ENCODE results near the gene ACTN4.

DNA sequence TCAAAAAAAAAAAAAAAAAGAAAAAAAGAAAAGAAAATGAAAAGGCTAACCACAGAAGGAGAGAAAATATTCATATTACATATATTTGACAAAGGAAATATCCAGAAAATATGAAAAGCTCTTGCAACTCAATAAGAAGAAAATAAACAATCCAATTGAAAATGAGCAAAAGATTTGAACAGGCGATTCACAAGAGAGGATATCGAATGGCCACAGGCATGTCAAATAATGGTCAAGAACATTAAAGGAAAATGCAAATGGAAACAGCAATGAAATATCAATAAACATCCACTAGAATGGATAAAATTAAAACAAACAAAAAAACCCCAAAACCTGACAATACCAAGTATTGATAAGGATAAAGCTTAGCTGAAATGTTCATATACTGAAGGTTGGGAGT, 117.8 kb downstream of the ACTN4 start:
- TF ChIP-seq POLR2A (IDR thresholded peaks at IDR 0.05), result no peak
- TF ChIP-seq, protein P1, sequence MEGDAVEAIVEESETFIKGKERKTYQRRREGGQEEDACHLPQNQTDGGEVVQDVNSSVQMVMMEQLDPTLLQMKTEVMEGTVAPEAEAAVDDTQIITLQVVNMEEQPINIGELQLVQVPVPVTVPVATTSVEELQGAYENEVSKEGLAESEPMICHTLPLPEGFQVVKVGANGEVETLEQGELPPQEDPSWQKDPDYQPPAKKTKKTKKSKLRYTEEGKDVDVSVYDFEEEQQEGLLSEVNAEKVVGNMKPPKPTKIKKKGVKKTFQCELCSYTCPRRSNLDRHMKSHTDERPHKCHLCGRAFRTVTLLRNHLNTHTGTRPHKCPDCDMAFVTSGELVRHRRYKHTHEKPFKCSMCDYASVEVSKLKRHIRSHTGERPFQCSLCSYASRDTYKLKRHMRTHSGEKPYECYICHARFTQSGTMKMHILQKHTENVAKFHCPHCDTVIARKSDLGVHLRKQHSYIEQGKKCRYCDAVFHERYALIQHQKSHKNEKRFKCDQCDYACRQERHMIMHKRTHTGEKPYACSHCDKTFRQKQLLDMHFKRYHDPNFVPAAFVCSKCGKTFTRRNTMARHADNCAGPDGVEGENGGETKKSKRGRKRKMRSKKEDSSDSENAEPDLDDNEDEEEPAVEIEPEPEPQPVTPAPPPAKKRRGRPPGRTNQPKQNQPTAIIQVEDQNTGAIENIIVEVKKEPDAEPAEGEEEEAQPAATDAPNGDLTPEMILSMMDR (IDR thresholded peaks at IDR 0.05), result no peak

Measured in heart left ventricle (tissue), 13 donors.